Osteoblast (primary cell): ENCODE results near the gene PNPLA7. TPM values are rescaled to one million over a fixed set of nuclear protein-coding genes. Genes with fewer than 3 reads are reported as not detected.

Experiments used
- DNase-seq: peaks from one replicate; pipeline ENCODE4 v3.0.0; 2011; ENCODE audit warnings: low spot score, mixed read lengths; ENCODE audit not compliant: insufficient read length; ENCODE audit errors: missing footprints
- H2AFZ ChIP-seq: 2 replicates; pipeline ENCODE4 v1.6.0; 2011; ENCODE audit warnings: mild to moderate bottlenecking, low read length
- H3K27ac ChIP-seq: 2 replicates; pipeline ENCODE4 v1.5.1; 2011; ENCODE audit warnings: mild to moderate bottlenecking, low read depth, low read length, moderate library complexity
- H3K27me3 ChIP-seq: 2 replicates; pipeline ENCODE4 v1.6.0; 2012; ENCODE audit warnings: mild to moderate bottlenecking, control low read depth, inconsistent platforms, low read length, moderate library complexity; ENCODE audit not compliant: insufficient read depth
- H3K36me3 ChIP-seq: 2 replicates; pipeline ENCODE4 v1.5.1; 2011; ENCODE audit warnings: mild to moderate bottlenecking, low read length, control low read depth, moderate library complexity; ENCODE audit not compliant: insufficient read depth
- H3K4me1 ChIP-seq: 2 replicates; pipeline ENCODE4 v1.5.1; 2011; ENCODE audit warnings: mild to moderate bottlenecking, low read length, control low read depth, moderate library complexity; ENCODE audit not compliant: insufficient read depth
- H3K4me2 ChIP-seq: 2 replicates; pipeline ENCODE4 v1.6.0; 2011; ENCODE audit warnings: mild to moderate bottlenecking, low read length; ENCODE audit not compliant: insufficient read depth
- H3K4me3 ChIP-seq: fragments of 200-600 bp; sonication (generic); 3 replicates; pipeline ENCODE4 v1.5.1; 2012; ENCODE audit warnings: mild to moderate bottlenecking, low read length, inconsistent platforms; ENCODE audit not compliant: insufficient read depth
- H3K79me2 ChIP-seq: 2 replicates; pipeline ENCODE4 v1.6.0; 2012; ENCODE audit warnings: mild to moderate bottlenecking, low read length, control low read depth, inconsistent platforms; ENCODE audit not compliant: insufficient read depth
- H3K9me3 ChIP-seq: 2 replicates; pipeline ENCODE4 v1.5.1; 2011; ENCODE audit warnings: low read depth, low read length, control low read depth
- H4K20me1 ChIP-seq: 2 replicates; pipeline ENCODE4 v1.6.0; 2012; ENCODE audit warnings: mild to moderate bottlenecking, low read length, control low read depth; ENCODE audit not compliant: insufficient read depth
- total RNA-seq: library from RNA; depleted of rRNA; stranded (reverse); fragments of >200 nt; gene quantifications from 2 replicates; pipeline ENCODE4 v1.2.3, GENCODE V29; 2012
- TF ChIP-seq, protein P1 (sequence below): IDR thresholded peaks from 2 replicates; pipeline ENCODE4 v1.5.1; 2011; ENCODE audit warnings: mild to moderate bottlenecking, low read depth, low read length, moderate library complexity; ENCODE audit errors: extremely low read depth

Gene PNPLA7
- total RNA-seq, 1 donor = 1.8 TPM

DNA sequence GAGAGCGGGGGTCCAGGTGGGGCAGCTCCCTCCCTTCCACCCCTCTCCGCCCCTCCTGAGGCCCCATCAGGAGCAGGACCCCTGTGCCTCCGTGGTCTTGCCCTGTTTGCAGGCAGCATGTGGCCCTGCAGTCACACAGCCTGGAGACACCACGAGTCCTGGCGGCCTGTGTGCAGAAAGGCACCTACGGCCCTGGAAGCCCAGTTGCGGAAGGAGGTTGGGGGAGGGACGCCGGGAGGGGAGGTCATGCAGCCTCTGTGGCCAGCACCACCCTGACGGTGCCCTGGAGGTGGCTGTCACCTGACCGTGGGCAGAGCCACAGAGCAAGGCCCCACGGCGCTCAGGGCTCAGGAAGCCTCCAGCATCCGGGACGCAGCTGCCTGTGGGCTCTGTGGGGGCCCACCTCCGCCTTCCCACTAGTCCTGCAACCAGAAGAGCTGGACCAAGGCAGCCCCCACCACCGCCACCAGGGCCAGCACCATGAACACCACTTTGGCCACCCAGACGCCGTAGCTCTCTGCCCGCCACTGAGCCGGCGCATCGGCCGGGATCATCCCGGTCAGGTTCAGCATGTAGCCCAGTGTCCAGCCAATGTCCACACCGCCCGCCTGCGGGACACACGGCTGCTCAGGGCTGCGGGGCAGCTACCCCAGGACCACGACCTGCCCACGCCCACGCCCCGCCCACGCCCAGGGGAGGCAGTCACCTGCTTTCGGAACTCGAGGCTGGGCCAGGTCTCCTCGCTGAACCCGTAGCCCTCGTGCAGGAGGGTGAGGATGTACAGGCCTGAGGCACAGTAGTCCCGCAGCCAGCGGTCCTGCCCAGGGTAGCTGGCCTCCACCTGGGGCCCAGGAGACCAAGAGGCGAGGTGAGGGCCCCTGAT lies 115.5 kb downstream of the PNPLA7 start:
- Histone ChIP-seq H3K4me3 (no peak overlapping the region), H3K4me1 (peaks cover 8% of the 10 kb centered on the region), H3K9me3 (no peaks in the 10 kb centered on the region), H2AFZ (no peak overlapping the region), H3K36me3 (no peaks in the 10 kb centered on the region), H4K20me1 (no peaks in the 10 kb centered on the region), H3K27ac (no peak overlapping the region), H3K27me3 (no peaks in the 10 kb centered on the region), H3K4me2 (no peak overlapping the region), H3K79me2 (no peaks in the 10 kb centered on the region)
- TF ChIP-seq, protein P1, sequence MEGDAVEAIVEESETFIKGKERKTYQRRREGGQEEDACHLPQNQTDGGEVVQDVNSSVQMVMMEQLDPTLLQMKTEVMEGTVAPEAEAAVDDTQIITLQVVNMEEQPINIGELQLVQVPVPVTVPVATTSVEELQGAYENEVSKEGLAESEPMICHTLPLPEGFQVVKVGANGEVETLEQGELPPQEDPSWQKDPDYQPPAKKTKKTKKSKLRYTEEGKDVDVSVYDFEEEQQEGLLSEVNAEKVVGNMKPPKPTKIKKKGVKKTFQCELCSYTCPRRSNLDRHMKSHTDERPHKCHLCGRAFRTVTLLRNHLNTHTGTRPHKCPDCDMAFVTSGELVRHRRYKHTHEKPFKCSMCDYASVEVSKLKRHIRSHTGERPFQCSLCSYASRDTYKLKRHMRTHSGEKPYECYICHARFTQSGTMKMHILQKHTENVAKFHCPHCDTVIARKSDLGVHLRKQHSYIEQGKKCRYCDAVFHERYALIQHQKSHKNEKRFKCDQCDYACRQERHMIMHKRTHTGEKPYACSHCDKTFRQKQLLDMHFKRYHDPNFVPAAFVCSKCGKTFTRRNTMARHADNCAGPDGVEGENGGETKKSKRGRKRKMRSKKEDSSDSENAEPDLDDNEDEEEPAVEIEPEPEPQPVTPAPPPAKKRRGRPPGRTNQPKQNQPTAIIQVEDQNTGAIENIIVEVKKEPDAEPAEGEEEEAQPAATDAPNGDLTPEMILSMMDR = no peak
- peak; percentile 81 for DNase-seq

GRCh38 chr9:137433916-137434431 lies 116.2 kb downstream of the PNPLA7 start:
- no peak overlapping the region for H3K4me2 ChIP-seq
- TF ChIP-seq, protein P1 = no peak
- no peak overlapping the region for H3K27ac ChIP-seq
- no peak overlapping the region for H3K4me3 ChIP-seq
- H3K4me1 ChIP-seq = peaks cover 8% of the 10 kb centered on the region
- no peaks in the 10 kb centered on the region for H3K9me3 ChIP-seq
- H3K79me2 ChIP-seq = no peaks in the 10 kb centered on the region
- H3K27me3 ChIP-seq = no peaks in the 10 kb centered on the region
- H2AFZ ChIP-seq = no peak overlapping the region
- DNase-seq = no peak
- H3K36me3 ChIP-seq = no peaks in the 10 kb centered on the region
- no peaks in the 10 kb centered on the region for H4K20me1 ChIP-seq

DNA sequence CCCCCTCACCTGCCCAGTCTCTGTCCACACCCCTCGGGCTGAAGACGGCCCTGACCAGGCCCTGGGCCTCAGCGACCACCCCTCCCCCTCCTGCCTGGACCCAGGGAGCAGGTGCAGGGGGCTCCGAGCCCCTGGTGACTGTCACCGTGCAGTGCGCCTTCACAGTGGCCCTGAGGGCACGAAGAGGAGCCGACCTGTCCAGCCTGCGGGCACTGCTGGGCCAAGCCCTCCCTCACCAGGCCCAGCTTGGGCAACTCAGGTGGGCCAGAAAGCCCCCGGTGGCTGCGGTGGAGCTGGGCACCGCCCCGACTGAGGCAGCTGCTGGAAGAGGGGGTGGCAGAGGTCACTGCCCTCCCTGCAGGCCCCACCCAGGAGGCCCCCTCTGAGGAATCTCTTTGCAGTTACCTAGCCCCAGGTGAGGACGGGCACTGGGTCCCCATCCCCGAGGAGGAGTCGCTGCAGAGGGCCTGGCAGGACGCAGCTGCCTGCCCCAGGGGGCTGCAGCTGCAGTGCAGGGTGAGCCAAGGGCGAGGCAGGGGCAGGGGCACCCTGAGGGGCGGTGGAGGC lies 116.8 kb downstream of the PNPLA7 start:
- Histone ChIP-seq H3K4me1 (peaks cover 8% of the 10 kb centered on the region), H3K79me2 (no peaks in the 10 kb centered on the region), H3K36me3 (no peaks in the 10 kb centered on the region), H3K27ac (no peak overlapping the region), H2AFZ (no peak overlapping the region), H3K27me3 (no peaks in the 10 kb centered on the region), H3K4me3 (no peak overlapping the region), H4K20me1 (no peaks in the 10 kb centered on the region), H3K9me3 (no peaks in the 10 kb centered on the region), H3K4me2 (no peak overlapping the region)
- TF ChIP-seq, protein P1 = no peak
- DNase-seq = no peak
